ENCODE results near the gene POMGNT1. TPM values are rescaled to one million over a fixed set of nuclear protein-coding genes. Genes with fewer than 3 reads are reported as not detected.

The POMGNT1 gene
- total RNA-seq, 2 donors from 2014 or later: 46.7 to 61.7 TPM

- Mint-ChIP-seq H3K36me3 (no peaks in the 10 kb centered on the region), H3K27me3 (no peaks in the 10 kb centered on the region), H3K27ac (peak overlapping the region; percentile 29 to 53), H3K4me1 (ENCODE audit: low read depth in 2 of 2) (peaks cover 18% of the 10 kb centered on the region in 2 donors), H3K9me3 (no peaks in the 10 kb centered on the region), H3K4me3 (peak overlapping the region; percentile 17)
- DNase-seq (ENCODE audit: low spot score) (no peak), ATAC-seq (peak; percentile 72 to 74)
Measured at GRCh38 chr1:46183926-46184557, 14.2 kb downstream of the POMGNT1 start.

GRCh38 chr1:46183079-46183847 lies 15.0 kb downstream of the POMGNT1 start:
- Mint-ChIP-seq H3K4me3 (no peak overlapping the region), H3K27ac (no peak overlapping the region), H3K9me3 (no peaks in the 10 kb centered on the region), H3K4me1 (ENCODE audit: low read depth in 2 of 2) (peaks cover 18% of the 10 kb centered on the region in 2 donors), H3K27me3 (no peaks in the 10 kb centered on the region), H3K36me3 (no peaks in the 10 kb centered on the region)
- ATAC-seq: no peak
- DNase-seq (ENCODE audit: low spot score): no peak

GRCh38 chr1:46181343-46182260 lies 16.6 kb downstream of the POMGNT1 start:
- H3K4me3 Mint-ChIP-seq: no peak overlapping the region
- ATAC-seq (no peak), DNase-seq (ENCODE audit: low spot score) (no peak)
- no peaks in the 10 kb centered on the region for H3K36me3 Mint-ChIP-seq
- no peaks in the 10 kb centered on the region for H3K9me3 Mint-ChIP-seq
- H3K27ac Mint-ChIP-seq: no peak overlapping the region
- H3K4me1 Mint-ChIP-seq (ENCODE audit: low read depth in 2 of 2): peaks cover 18% of the 10 kb centered on the region in 2 donors
- peaks cover 0 to 3% of the 10 kb centered on the region in 2 donors for H3K27me3 Mint-ChIP-seq

GRCh38 chr1:46180082-46180616 lies 18.1 kb downstream of the POMGNT1 start:
- H3K4me1 Mint-ChIP-seq (ENCODE audit: low read depth in 2 of 2): peaks cover 14 to 15% of the 10 kb centered on the region in 2 donors
- H3K4me3 Mint-ChIP-seq: no peak overlapping the region
- H3K27ac Mint-ChIP-seq: no peak overlapping the region
- H3K27me3 Mint-ChIP-seq: peaks cover 0 to 3% of the 10 kb centered on the region in 2 donors
- no peak for DNase-seq (ENCODE audit: low spot score)
- no peaks in the 10 kb centered on the region for H3K9me3 Mint-ChIP-seq
- H3K36me3 Mint-ChIP-seq: no peaks in the 10 kb centered on the region
- ATAC-seq: no peak

- DNase-seq (ENCODE audit: low spot score): peak; percentile 82
- Mint-ChIP-seq H3K4me3 (no peak overlapping the region), H3K9me3 (no peaks in the 10 kb centered on the region), H3K36me3 (no peaks in the 10 kb centered on the region), H3K27ac (no peak overlapping the region), H3K4me1 (ENCODE audit: low read depth in 2 of 2) (peaks cover 7 to 8% of the 10 kb centered on the region in 2 donors), H3K27me3 (peaks cover 0 to 3% of the 10 kb centered on the region in 2 donors)
- peak; percentile 67 to 78 for ATAC-seq
Measured at GRCh38 chr1:46179138-46180081, 18.8 kb downstream of the POMGNT1 start.

- Mint-ChIP-seq H3K27ac (no peak within 1 kb of the TSS), H3K4me3 (no peak within 1 kb of the TSS), H3K27me3 (peaks cover 0 to 3% of the 10 kb centered on the region in 2 donors), H3K9me3 (no peaks in the 10 kb centered on the region), H3K4me1 (ENCODE audit: low read depth in 2 of 2) (no peaks in the 10 kb centered on the region), H3K36me3 (no peaks in the 10 kb centered on the region)
- DNase-seq (ENCODE audit: low spot score): no peak
- no peak for ATAC-seq
Measured at GRCh38 chr1:46176211-46176865, 21.9 kb downstream of the POMGNT1 start, which contains the start of gene P3R3URF. Gene P3R3URF, minus strand, starts transcription at chr1:46176488. Its CDS starts 17 bp downstream, at chr1:46176471.

- H3K36me3 Mint-ChIP-seq: no peaks in the 10 kb centered on the region
- ATAC-seq (peak in 1 of 2 donors; percentile 66), DNase-seq (ENCODE audit: low spot score) (no peak)
- H3K27ac Mint-ChIP-seq: no peak overlapping the region
- no peak overlapping the region for H3K4me3 Mint-ChIP-seq
- H3K4me1 Mint-ChIP-seq (ENCODE audit: low read depth in 2 of 2): no peaks in the 10 kb centered on the region
- H3K9me3 Mint-ChIP-seq: no peaks in the 10 kb centered on the region
- H3K27me3 Mint-ChIP-seq: peaks cover 3 to 7% of the 10 kb centered on the region in 2 donors
Measured at GRCh38 chr1:46175243-46175642, 23.0 kb downstream of the POMGNT1 start.

- DNase-seq (ENCODE audit: low spot score): no peak
- no peaks in the 10 kb centered on the region for H3K36me3 Mint-ChIP-seq
- no peaks in the 10 kb centered on the region for H3K9me3 Mint-ChIP-seq
- no peaks in the 10 kb centered on the region for H3K4me1 Mint-ChIP-seq (ENCODE audit: low read depth in 2 of 2)
- H3K4me3 Mint-ChIP-seq: no peak within 1 kb of the TSS
- peak in 1 of 2 donors; percentile 25 for ATAC-seq
- H3K27ac Mint-ChIP-seq: no peak within 1 kb of the TSS
- H3K27me3 Mint-ChIP-seq: peaks cover 3 to 8% of the 10 kb centered on the region in 2 donors
Measured at GRCh38 chr1:46174448-46175231, 23.6 kb downstream of the POMGNT1 start, which contains the start of gene TSPAN1. Gene TSPAN1, plus strand, starts transcription at chr1:46175087. Its CDS starts 6,021 bp downstream, at chr1:46181108.

GRCh38 chr1:46173361-46173856 lies 24.8 kb downstream of the POMGNT1 start:
- H3K36me3 Mint-ChIP-seq: no peaks in the 10 kb centered on the region
- DNase-seq (ENCODE audit: low spot score): no peak
- no peak overlapping the region for H3K27ac Mint-ChIP-seq
- H3K27me3 Mint-ChIP-seq: peaks cover 8 to 9% of the 10 kb centered on the region in 2 donors
- H3K4me3 Mint-ChIP-seq: no peak overlapping the region
- no peaks in the 10 kb centered on the region for H3K9me3 Mint-ChIP-seq
- H3K4me1 Mint-ChIP-seq (ENCODE audit: low read depth in 2 of 2): no peaks in the 10 kb centered on the region
- ATAC-seq: no peak

GRCh38 chr1:46172321-46172720 lies 25.9 kb downstream of the POMGNT1 start:
- no peak overlapping the region for H3K27ac Mint-ChIP-seq
- H3K4me1 Mint-ChIP-seq (ENCODE audit: low read depth in 2 of 2): peaks cover 2 to 5% of the 10 kb centered on the region in 2 donors
- H3K36me3 Mint-ChIP-seq: no peaks in the 10 kb centered on the region
- ATAC-seq (no peak), DNase-seq (ENCODE audit: low spot score) (no peak)
- no peak overlapping the region for H3K4me3 Mint-ChIP-seq
- no peaks in the 10 kb centered on the region for H3K9me3 Mint-ChIP-seq
- peaks cover 7 to 8% of the 10 kb centered on the region in 2 donors for H3K27me3 Mint-ChIP-seq

GRCh38 chr1:46171871-46172270 lies 26.4 kb downstream of the POMGNT1 start:
- H3K4me3 Mint-ChIP-seq: no peak overlapping the region
- ATAC-seq (no peak), DNase-seq (ENCODE audit: low spot score) (no peak)
- H3K9me3 Mint-ChIP-seq: no peaks in the 10 kb centered on the region
- no peak overlapping the region for H3K27ac Mint-ChIP-seq
- H3K27me3 Mint-ChIP-seq: peaks cover 6 to 8% of the 10 kb centered on the region in 2 donors
- no peaks in the 10 kb centered on the region for H3K36me3 Mint-ChIP-seq
- H3K4me1 Mint-ChIP-seq (ENCODE audit: low read depth in 2 of 2): peaks cover 5 to 8% of the 10 kb centered on the region in 2 donors
